HG02981 (cell line): ENCODE data around the gene PPP2R2B.

ENCODE experiments used
- ATAC-seq: cut with Tn5 transposase; IDR thresholded peaks from one replicate; pipeline ENCODE4 v1.9.1; 2021; ENCODE audit warnings: mild to moderate bottlenecking, moderate library complexity; ENCODE audit not compliant: unreplicated experiment

Gene PPP2R2B

GRCh38 chr5:146788898-146789297 is 89.7 kb downstream of the PPP2R2B start:
- no peak for ATAC-seq

GRCh38 chr5:146785065-146785464 is 93.5 kb downstream of the PPP2R2B start:
- no peak for ATAC-seq

- no peak for ATAC-seq
Measured at GRCh38 chr5:146781157-146781556, 97.4 kb downstream of the PPP2R2B start.

- no peak for ATAC-seq
Measured at GRCh38 chr5:146779211-146779869, 99.2 kb downstream of the PPP2R2B start.

- no peak for ATAC-seq
Measured at GRCh38 chr5:146778795-146779194, 99.8 kb downstream of the PPP2R2B start.

- ATAC-seq: no peak
Measured at GRCh38 chr5:146778261-146778660, 100.3 kb downstream of the PPP2R2B start.

- no peak for ATAC-seq
Measured at GRCh38 chr5:146772881-146773466, 105.6 kb downstream of the PPP2R2B start.

- no peak for ATAC-seq
Measured at GRCh38 chr5:146770980-146771379, 107.6 kb downstream of the PPP2R2B start.

- ATAC-seq: no peak
Measured at GRCh38 chr5:146770546-146770945, 108.0 kb downstream of the PPP2R2B start.

- no peak for ATAC-seq
Measured at GRCh38 chr5:146767534-146767933, 111.0 kb downstream of the PPP2R2B start.

- no peak for ATAC-seq
Measured at GRCh38 chr5:146766013-146766412, 112.5 kb downstream of the PPP2R2B start.

- no peak for ATAC-seq
Measured at GRCh38 chr5:146765089-146765832, 113.3 kb downstream of the PPP2R2B start.

GRCh38 chr5:146762830-146763229 is 115.7 kb downstream of the PPP2R2B start:
- ATAC-seq: no peak

- ATAC-seq: no peak
Measured at GRCh38 chr5:146761811-146762210, 116.7 kb downstream of the PPP2R2B start.

- ATAC-seq: no peak
Measured at GRCh38 chr5:146758938-146759337, 119.6 kb downstream of the PPP2R2B start.

- ATAC-seq: no peak
Measured at GRCh38 chr5:146758076-146758475, 120.5 kb downstream of the PPP2R2B start.

- ATAC-seq: no peak
Measured at GRCh38 chr5:146756546-146756945, 122.0 kb downstream of the PPP2R2B start.

- ATAC-seq: no peak
Measured at GRCh38 chr5:146755793-146756192, 122.8 kb downstream of the PPP2R2B start.

GRCh38 chr5:146754621-146755020 is 123.9 kb downstream of the PPP2R2B start:
- ATAC-seq: no peak

- ATAC-seq: no peak
Measured at GRCh38 chr5:146753641-146754040, 124.9 kb downstream of the PPP2R2B start.

GRCh38 chr5:146751781-146752401 is 126.7 kb downstream of the PPP2R2B start:
- peak; percentile 99 for ATAC-seq

GRCh38 chr5:146751054-146751453 is 127.5 kb downstream of the PPP2R2B start:
- ATAC-seq: no peak
